OCI-LY7 (cell line): ENCODE data around the gene FHIT.

Experiments used
- CTCF ChIP-seq: fragments of 200-600 bp; sonication (generic); conservative IDR thresholded peaks from 2 replicates; pipeline ENCODE4 v1.5.1; 2014; ENCODE audit warnings: mild to moderate bottlenecking, antibody characterized with exemption, low read length, moderate library complexity, mixed read lengths
- EZH2phosphoT487 ChIP-seq: fragments of 200-600 bp; sonication (generic); IDR thresholded peaks from 2 replicates; pipeline ENCODE4 v1.6.1; 2018; ENCODE audit warnings: low read depth, borderline replicate concordance, mild to moderate bottlenecking, mixed run types, antibody characterized with exemption, low read length, moderate library complexity, mixed read lengths

GRCh38 chr3:59818919-59819300 is 1432.3 kb downstream of the FHIT start:
- no peak for TF ChIP-seq CTCF
- no peak for TF ChIP-seq EZH2phosphoT487
